OCI-LY7 (cell line): ENCODE results near the gene CMTM8. TPM values are rescaled to one million over a fixed set of nuclear protein-coding genes. Genes with fewer than 3 reads are reported as not detected.

Experiments used
- BruUV-seq: library from RNA; stranded (reverse); fragments of 400-500 nt; replicated peaks from 2 replicates; lab custom pipeline; 2021; lab: Mats Ljungman, UMichigan
- CTCF ChIA-PET: fragments of 300-600 bp; sonication (Branson Sonifier 250); formaldehyde crosslinking; loops from one replicate; lab custom pipeline; 2022; ENCODE audit warnings: antibody characterized with exemption; ENCODE audit not compliant: unreplicated experiment; lab: Charles Lee
- POLR2A ChIA-PET: fragments of 300-600 bp; sonication (Branson Sonifier 250); formaldehyde crosslinking; loops from one replicate; lab custom pipeline; 2022; ENCODE audit warnings: antibody characterized with exemption; lab: Charles Lee
- DNase-seq: peaks from one replicate; pipeline ENCODE4 v3.0.0-alpha.2; 2015; ENCODE audit warnings: low spot score
- H2AFZ ChIP-seq: fragments of 200-600 bp; sonication (generic), shearing (Covaris generic); 2 replicates; pipeline ENCODE4 v1.6.1; 2014; ENCODE audit warnings: mild to moderate bottlenecking, antibody characterized with exemption, low read length, moderate library complexity
- H3K27ac ChIP-seq: fragments of 200-600 bp; sonication (generic); 2 replicates; pipeline ENCODE4 v1.5.1; 2014; ENCODE audit warnings: mixed run types, low read depth, mild to moderate bottlenecking, moderate library complexity, low read length, inconsistent platforms; ENCODE audit not compliant: poor library complexity, severe bottlenecking
- H3K36me3 ChIP-seq: fragments of 200-600 bp; sonication (generic); 2 replicates; pipeline ENCODE4 v1.6.1; 2014; ENCODE audit warnings: mild to moderate bottlenecking, antibody characterized with exemption, low read length, moderate library complexity, mixed read lengths; ENCODE audit not compliant: insufficient read depth
- H3K4me1 ChIP-seq: fragments of 200-600 bp; sonication (generic); 2 replicates; pipeline ENCODE4 v1.5.1; 2014; ENCODE audit warnings: mild to moderate bottlenecking, low read length; ENCODE audit not compliant: insufficient read depth, poor library complexity, severe bottlenecking
- H3K4me2 ChIP-seq: fragments of 200-600 bp; sonication (generic); 2 replicates; pipeline ENCODE4 v1.6.1; 2014; ENCODE audit warnings: mild to moderate bottlenecking, low read length
- H3K4me3 ChIP-seq: fragments of 200-600 bp; sonication (generic); 2 replicates; pipeline ENCODE4 v1.5.1; 2014; ENCODE audit warnings: mild to moderate bottlenecking, low read depth, low read length; ENCODE audit not compliant: poor library complexity, severe bottlenecking
- H3K79me2 ChIP-seq: fragments of 200-600 bp; sonication (generic); 2 replicates; pipeline ENCODE4 v1.6.1; 2016; ENCODE audit warnings: low read depth, mild to moderate bottlenecking, low read length, moderate library complexity, mixed read lengths; ENCODE audit not compliant: insufficient read depth
- H3K9me2 ChIP-seq: fragments of 200-600 bp; sonication (generic); 2 replicates; pipeline ENCODE4 v1.6.1; 2016; ENCODE audit warnings: mild to moderate bottlenecking, low read length, mixed read lengths; ENCODE audit not compliant: insufficient read depth
- H3K9me3 ChIP-seq: fragments of 200-600 bp; sonication (generic); 2 replicates; pipeline ENCODE4 v1.6.1; 2014; ENCODE audit warnings: mild to moderate bottlenecking, mixed run types, low read length, mixed read lengths
- H4K20me1 ChIP-seq: fragments of 200-600 bp; sonication (generic); 2 replicates; pipeline ENCODE4 v1.6.1; 2014; ENCODE audit warnings: mild to moderate bottlenecking, antibody characterized with exemption, low read length, moderate library complexity, mixed read lengths; ENCODE audit not compliant: insufficient read depth
- EZH2phosphoT487 ChIP-seq: fragments of 200-600 bp; sonication (generic); IDR thresholded peaks from 2 replicates; pipeline ENCODE4 v1.6.1; 2018; ENCODE audit warnings: low read depth, borderline replicate concordance, mild to moderate bottlenecking, mixed run types, antibody characterized with exemption, low read length, moderate library complexity, mixed read lengths
- intact Hi-C: fragments of 100-400 bp; cut with micrococcal nuclease; formaldehyde crosslinking; loops from one replicate; pipeline ENCODE4 v1.10.0; 2022; ENCODE audit not compliant: unreplicated experiment
- total RNA-seq, 2 experiments: library from RNA; depleted of rRNA in 1 of 2; stranded (reverse); fragments of >200 nt in 1 of 2; shearing (Covaris generic) in 1 of 2; gene quantifications; 2 replicates each; pipeline ENCODE4 v1.2.3, GENCODE V29; 2014 to 2022
- TF ChIP-seq, protein P1 (sequence below): fragments of 200-600 bp; sonication (generic); conservative IDR thresholded peaks from 2 replicates; pipeline ENCODE4 v1.5.1; 2014; ENCODE audit warnings: mild to moderate bottlenecking, antibody characterized with exemption, low read length, moderate library complexity, mixed read lengths

The CMTM8 gene
- total RNA-seq, 2 experiments from 2014 or later, result 1.5 to 3.0 TPM

DNA sequence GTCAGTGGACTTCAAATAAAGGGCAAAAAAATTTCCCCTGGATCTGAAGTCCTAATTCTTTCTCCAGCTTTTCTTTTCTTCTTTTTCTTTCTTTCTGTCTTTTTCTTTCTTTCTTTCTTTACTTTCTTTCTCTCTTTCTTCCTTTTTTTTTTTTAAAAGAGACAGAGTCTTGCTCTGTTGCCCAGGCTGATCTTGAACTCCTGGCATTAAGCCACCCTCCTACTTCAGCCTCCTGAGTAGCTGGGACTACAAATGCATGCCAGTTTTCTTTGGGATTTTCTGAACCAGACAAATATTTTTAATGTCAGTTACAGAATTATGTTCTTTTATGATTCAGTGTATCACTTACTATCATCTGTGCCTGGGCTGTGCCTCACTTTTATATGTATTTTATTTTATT, 45.4 kb upstream of the CMTM8 start:
- CTCF ChIA-PET, result no interaction called here
- BruUV-seq, result no TSS peak
- no peak for TF ChIP-seq EZH2phosphoT487
- TF ChIP-seq, protein P1, sequence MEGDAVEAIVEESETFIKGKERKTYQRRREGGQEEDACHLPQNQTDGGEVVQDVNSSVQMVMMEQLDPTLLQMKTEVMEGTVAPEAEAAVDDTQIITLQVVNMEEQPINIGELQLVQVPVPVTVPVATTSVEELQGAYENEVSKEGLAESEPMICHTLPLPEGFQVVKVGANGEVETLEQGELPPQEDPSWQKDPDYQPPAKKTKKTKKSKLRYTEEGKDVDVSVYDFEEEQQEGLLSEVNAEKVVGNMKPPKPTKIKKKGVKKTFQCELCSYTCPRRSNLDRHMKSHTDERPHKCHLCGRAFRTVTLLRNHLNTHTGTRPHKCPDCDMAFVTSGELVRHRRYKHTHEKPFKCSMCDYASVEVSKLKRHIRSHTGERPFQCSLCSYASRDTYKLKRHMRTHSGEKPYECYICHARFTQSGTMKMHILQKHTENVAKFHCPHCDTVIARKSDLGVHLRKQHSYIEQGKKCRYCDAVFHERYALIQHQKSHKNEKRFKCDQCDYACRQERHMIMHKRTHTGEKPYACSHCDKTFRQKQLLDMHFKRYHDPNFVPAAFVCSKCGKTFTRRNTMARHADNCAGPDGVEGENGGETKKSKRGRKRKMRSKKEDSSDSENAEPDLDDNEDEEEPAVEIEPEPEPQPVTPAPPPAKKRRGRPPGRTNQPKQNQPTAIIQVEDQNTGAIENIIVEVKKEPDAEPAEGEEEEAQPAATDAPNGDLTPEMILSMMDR, result no peak
- Histone ChIP-seq H3K27ac (no peak overlapping the region), H4K20me1 (no peaks in the 10 kb centered on the region), H3K9me2 (no peaks in the 10 kb centered on the region), H2AFZ (no peak overlapping the region), H3K4me2 (no peak overlapping the region), H3K36me3 (no peaks in the 10 kb centered on the region), H3K4me1 (no peaks in the 10 kb centered on the region), H3K4me3 (no peak overlapping the region), H3K79me2 (no peaks in the 10 kb centered on the region), H3K9me3 (no peaks in the 10 kb centered on the region)
- POLR2A ChIA-PET, result interaction anchor here (0.6 kb wide), 1 partner anchor 1014 kb away, joined by 10 read pairs; no protein-coding TSS in a partner anchor
- no peak for DNase-seq
- intact Hi-C loops, result no loop called here

DNA sequence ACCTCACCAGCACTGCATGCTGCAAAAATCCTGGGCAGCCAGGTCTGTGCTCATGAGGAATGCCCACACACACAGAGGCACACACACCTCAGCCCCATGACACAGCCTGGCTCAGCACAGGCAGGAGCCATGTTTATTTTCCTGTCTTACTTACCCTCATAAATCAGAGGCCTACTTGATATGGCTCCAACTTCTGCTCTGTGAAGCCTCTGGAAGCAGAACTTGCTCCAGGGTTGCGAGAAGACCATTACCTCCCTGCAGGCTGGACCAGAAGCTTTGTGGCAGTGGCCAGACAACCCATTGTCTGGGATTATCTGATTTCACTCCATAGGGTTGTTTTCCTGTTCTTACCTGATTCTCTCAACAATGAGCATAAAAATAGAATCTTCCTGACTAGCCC, 43.8 kb upstream of the CMTM8 start:
- ChIA-PET CTCF (no interaction called here), POLR2A (no interaction called here)
- Histone ChIP-seq H3K4me1 (no peaks in the 10 kb centered on the region), H3K9me3 (no peaks in the 10 kb centered on the region), H3K4me2 (no peak overlapping the region), H3K27ac (no peak overlapping the region), H3K79me2 (no peaks in the 10 kb centered on the region), H3K4me3 (no peak overlapping the region), H3K36me3 (no peaks in the 10 kb centered on the region), H2AFZ (no peak overlapping the region), H4K20me1 (no peaks in the 10 kb centered on the region), H3K9me2 (no peaks in the 10 kb centered on the region)
- DNase-seq, result no peak
- TF ChIP-seq, protein P1, result no peak
- TF ChIP-seq EZH2phosphoT487, result no peak
- no TSS peak for BruUV-seq
- intact Hi-C loops, result no loop called here

DNA sequence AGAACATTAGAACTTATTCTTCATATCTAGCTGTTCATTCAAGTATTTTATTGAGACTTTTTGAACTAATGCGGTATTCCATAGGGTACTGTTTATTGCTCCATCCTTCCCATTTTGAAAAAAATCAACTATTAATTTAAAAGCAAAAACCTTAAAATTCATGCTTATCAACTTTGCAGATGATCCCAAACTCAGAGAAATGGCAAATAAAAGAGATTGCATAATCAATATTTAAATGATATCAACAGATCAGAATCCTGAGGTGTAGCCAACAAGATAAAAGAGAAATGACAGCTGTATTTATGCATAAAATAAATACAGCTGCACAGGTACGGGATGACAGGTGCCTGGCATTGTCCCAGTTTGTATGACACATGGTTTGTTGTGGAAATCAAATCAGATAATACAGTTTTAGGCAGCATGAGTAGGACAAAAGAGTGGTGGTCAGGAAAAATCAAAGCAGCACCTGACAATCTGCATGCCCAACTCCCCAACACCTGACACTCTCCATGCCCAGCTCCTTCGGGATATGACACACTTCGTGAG, 42.4 kb upstream of the CMTM8 start:
- ChIA-PET CTCF (no interaction called here), POLR2A (no interaction called here)
- no peaks in the 10 kb centered on the region for H4K20me1 ChIP-seq
- TF ChIP-seq, protein P1, result no peak
- no peak for TF ChIP-seq EZH2phosphoT487
- BruUV-seq, result no TSS peak
- no peaks in the 10 kb centered on the region for H3K9me2 ChIP-seq
- no peaks in the 10 kb centered on the region for H3K36me3 ChIP-seq
- no peak overlapping the region for H3K27ac ChIP-seq
- DNase-seq, result no peak
- no peaks in the 10 kb centered on the region for H3K79me2 ChIP-seq
- no peaks in the 10 kb centered on the region for H3K9me3 ChIP-seq
- intact Hi-C loops, result no loop called here
- H3K4me2 ChIP-seq, result no peak overlapping the region
- no peaks in the 10 kb centered on the region for H3K4me1 ChIP-seq
- H2AFZ ChIP-seq, result no peak overlapping the region
- H3K4me3 ChIP-seq, result no peak overlapping the region
